ENCODE results near the gene LRP1B.

DNA sequence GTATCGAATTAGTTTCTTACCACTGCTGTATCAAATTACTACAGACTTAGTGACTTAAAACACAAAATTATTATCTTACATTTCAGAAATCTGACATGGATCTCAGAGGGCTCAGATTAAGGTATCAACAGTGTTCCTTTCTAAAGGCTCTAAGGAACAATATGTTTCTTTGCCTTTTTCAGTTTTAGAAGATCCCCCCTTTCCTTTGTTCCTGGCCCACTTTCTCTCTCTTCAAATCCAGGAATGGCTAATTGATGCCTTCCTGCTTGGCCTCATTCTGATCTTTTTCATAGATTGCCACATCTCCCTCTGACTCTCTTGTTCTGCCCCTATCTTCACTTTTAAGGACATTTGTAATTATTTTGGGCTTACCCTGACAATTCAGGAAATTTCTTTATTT is 65.7 kb downstream of the LRP1B start:
- TF ChIP-seq CTCF (IDR thresholded peaks at IDR 0.05) (no peak), POLR2AphosphoS5 (IDR thresholded peaks at IDR 0.05) (no peak), POLR2A (IDR thresholded peaks at IDR 0.05) (no peak)

Measured in breast epithelium (tissue), 3 donors.